ENCODE results near the gene FAM131C. TPM values are rescaled to one million over a fixed set of nuclear protein-coding genes. Genes with fewer than 3 reads are reported as not detected.

The FAM131C gene
- polyA plus RNA-seq, 3 donors, result not detected

DNA sequence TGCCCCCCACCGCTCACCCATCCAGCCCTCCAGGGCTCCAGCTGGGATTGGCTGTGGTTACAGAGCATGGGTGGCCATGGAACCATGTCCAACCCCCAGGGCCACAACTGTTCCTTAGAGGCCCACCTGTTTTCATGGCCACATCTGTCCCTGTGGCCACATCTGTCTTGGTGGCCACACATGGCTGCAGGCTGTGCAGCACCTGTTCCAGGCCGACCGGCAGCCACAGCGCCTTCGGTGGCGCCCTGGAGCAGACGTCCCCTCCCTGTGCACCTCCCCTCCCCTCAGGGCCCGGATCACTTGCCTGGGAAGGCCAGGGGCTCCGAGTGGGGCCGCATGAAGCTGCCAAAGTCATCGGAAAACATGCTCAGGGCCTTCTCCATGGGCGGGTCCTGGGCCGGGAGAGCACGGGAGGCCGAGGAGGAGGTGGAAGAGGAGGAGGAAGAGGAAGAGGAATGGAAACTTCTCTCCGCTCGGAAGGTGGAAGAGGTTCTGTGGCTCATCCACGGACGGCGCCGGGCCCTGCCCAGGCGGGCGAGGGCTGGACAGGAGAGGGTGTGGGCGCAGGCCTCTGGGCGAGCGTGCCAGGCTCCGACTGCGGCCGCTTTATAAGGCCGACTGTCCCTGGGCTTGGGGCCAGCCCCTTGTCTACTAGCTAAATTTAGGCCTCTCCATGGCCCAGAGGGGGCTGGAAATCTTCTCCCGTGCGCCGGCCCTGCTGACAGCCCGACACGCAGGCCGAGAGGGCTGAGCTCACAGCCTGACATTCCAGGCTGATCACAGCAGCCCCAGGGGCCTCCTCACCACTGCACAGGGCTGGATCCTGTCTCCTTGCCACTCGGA, 55.8 kb downstream of the FAM131C start, which contains the start of gene HSPB7:
Gene HSPB7, minus strand, starts transcription at position 583 of the 843 bp plus-strand sequence. Its CDS starts 80 bp downstream, at position 503.
- peak within 1 kb of the TSS; percentile 15 for H3K9ac ChIP-seq (ENCODE audit: insufficient read depth, low read length, poor library complexity, severe bottlenecking)
- H3K27me3 ChIP-seq (ENCODE audit: control insufficient read depth in 2 of 2, insufficient read depth in 2 of 2, low read length in 2 of 2), result no peaks in the 10 kb centered on the region
- H3K4me2 ChIP-seq (replicated peaks; ENCODE audit: extremely low read depth, low read length, poor library complexity, severe bottlenecking), result no peak within 1 kb of the TSS
- peak within 1 kb of the TSS; percentile 53 for H2AFZ ChIP-seq (ENCODE audit: insufficient read depth, low read depth, low read length, poor library complexity, severe bottlenecking)
- no peaks in the 10 kb centered on the region for H3K36me3 Mint-ChIP-seq
- H3K27ac ChIP-seq (ENCODE audit: low read depth in 1 of 2, low read length in 2 of 2), result no peak within 1 kb of the TSS
- whole genome bisulfite sequencing (ENCODE audit: insufficient coverage), result 70% methylated on average over 25 of the region's 37 CpGs
- no peaks in the 10 kb centered on the region for H3K36me3 ChIP-seq (replicated peaks in 1 of 2; ENCODE audit: control insufficient read depth in 1 of 2, insufficient read depth in 2 of 2, low read length in 2 of 2)
- H3K9me3 ChIP-seq (replicated peaks in 1 of 2; ENCODE audit: control insufficient read depth in 1 of 2, insufficient read depth in 1 of 2, low read length in 2 of 2), result no peaks in the 10 kb centered on the region
- H4K20me1 ChIP-seq (ENCODE audit: insufficient read depth, low read length), result no peaks in the 10 kb centered on the region
- DNase-seq, result no peak
- no peak within 1 kb of the TSS for H3K27ac Mint-ChIP-seq
- no peak within 1 kb of the TSS for H3K4me3 ChIP-seq (replicated peaks in 1 of 3; ENCODE audit: low read depth in 2 of 3, low read length in 3 of 3)
- H3K27me3 Mint-ChIP-seq (ENCODE audit: low read depth in 3 of 3), result peaks cover 9 to 28% (median 22%) of the 10 kb centered on the region in 3 donors
- TF ChIP-seq, protein P1, sequence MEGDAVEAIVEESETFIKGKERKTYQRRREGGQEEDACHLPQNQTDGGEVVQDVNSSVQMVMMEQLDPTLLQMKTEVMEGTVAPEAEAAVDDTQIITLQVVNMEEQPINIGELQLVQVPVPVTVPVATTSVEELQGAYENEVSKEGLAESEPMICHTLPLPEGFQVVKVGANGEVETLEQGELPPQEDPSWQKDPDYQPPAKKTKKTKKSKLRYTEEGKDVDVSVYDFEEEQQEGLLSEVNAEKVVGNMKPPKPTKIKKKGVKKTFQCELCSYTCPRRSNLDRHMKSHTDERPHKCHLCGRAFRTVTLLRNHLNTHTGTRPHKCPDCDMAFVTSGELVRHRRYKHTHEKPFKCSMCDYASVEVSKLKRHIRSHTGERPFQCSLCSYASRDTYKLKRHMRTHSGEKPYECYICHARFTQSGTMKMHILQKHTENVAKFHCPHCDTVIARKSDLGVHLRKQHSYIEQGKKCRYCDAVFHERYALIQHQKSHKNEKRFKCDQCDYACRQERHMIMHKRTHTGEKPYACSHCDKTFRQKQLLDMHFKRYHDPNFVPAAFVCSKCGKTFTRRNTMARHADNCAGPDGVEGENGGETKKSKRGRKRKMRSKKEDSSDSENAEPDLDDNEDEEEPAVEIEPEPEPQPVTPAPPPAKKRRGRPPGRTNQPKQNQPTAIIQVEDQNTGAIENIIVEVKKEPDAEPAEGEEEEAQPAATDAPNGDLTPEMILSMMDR (IDR thresholded peaks at IDR 0.05), result no peak
- H3K4me1 ChIP-seq (ENCODE audit: control insufficient read depth in 1 of 2, insufficient read depth in 2 of 2, low read length in 2 of 2), result peaks cover 7 to 15% of the 10 kb centered on the region in 2 donors
- H3K4me1 Mint-ChIP-seq, result peaks cover 8% of the 10 kb centered on the region
- no peaks in the 10 kb centered on the region for H3K79me2 ChIP-seq (ENCODE audit: insufficient read depth, low read length)
- peak within 1 kb of the TSS in 1 of 2 donors; percentile 63 for H3K4me3 Mint-ChIP-seq
- intact Hi-C loops (cut with micrococcal nuclease), result loop anchor here in 1 of 2 donors (10.0 kb wide), 1 partner anchor 167 kb away; no protein-coding TSS in a partner anchor
- no peaks in the 10 kb centered on the region for H3K9me3 Mint-ChIP-seq

DNA sequence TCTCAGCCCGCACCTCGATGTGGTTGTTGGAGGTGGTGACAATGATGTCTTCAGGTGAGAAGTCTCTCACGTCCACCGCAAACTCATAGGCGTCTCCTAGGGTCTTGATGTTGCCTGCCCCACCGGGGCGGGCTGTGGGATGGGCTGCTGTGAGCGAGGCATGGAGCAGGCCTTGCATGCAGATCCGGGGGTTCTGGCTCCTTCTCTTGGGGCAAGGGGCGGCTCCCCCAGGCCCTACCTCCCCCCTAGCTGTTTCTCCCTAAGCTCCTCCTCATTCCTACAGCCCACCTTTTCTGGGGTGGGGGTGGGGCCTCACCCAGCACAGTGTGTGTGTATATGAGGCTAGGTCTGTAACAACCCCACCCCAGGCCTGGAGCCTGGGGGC, 56.4 kb downstream of the FAM131C start:
- no peaks in the 10 kb centered on the region for H3K79me2 ChIP-seq (ENCODE audit: insufficient read depth, low read length)
- H3K9me3 Mint-ChIP-seq, result no peaks in the 10 kb centered on the region
- H3K4me1 Mint-ChIP-seq, result peaks cover 14% of the 10 kb centered on the region
- no peaks in the 10 kb centered on the region for H4K20me1 ChIP-seq (ENCODE audit: insufficient read depth, low read length)
- H3K4me3 ChIP-seq (replicated peaks in 1 of 3; ENCODE audit: low read depth in 2 of 3, low read length in 3 of 3), result no peak overlapping the region
- no peak for DNase-seq
- TF ChIP-seq, protein P1 (IDR thresholded peaks at IDR 0.05), result no peak
- H3K9ac ChIP-seq (ENCODE audit: insufficient read depth, low read length, poor library complexity, severe bottlenecking), result no peak overlapping the region
- no peaks in the 10 kb centered on the region for H3K9me3 ChIP-seq (replicated peaks in 1 of 2; ENCODE audit: control insufficient read depth in 1 of 2, insufficient read depth in 1 of 2, low read length in 2 of 2)
- WGBS (ENCODE audit: insufficient coverage), result 93% methylated on average over 6 of the region's 10 CpGs
- H3K27me3 Mint-ChIP-seq (ENCODE audit: low read depth in 3 of 3), result peaks cover 12 to 26% (median 21%) of the 10 kb centered on the region in 3 donors
- no peak overlapping the region for H3K27ac Mint-ChIP-seq
- H3K27me3 ChIP-seq (ENCODE audit: control insufficient read depth in 2 of 2, insufficient read depth in 2 of 2, low read length in 2 of 2), result no peaks in the 10 kb centered on the region
- H3K4me3 Mint-ChIP-seq, result no peak overlapping the region
- H3K4me1 ChIP-seq (ENCODE audit: control insufficient read depth in 1 of 2, insufficient read depth in 2 of 2, low read length in 2 of 2), result peaks cover 13 to 21% of the 10 kb centered on the region in 2 donors
- H3K36me3 ChIP-seq (replicated peaks in 1 of 2; ENCODE audit: control insufficient read depth in 1 of 2, insufficient read depth in 2 of 2, low read length in 2 of 2), result no peaks in the 10 kb centered on the region
- no peaks in the 10 kb centered on the region for H3K36me3 Mint-ChIP-seq
- H2AFZ ChIP-seq (ENCODE audit: insufficient read depth, low read depth, low read length, poor library complexity, severe bottlenecking), result no peak overlapping the region
- no peak overlapping the region for H3K27ac ChIP-seq (ENCODE audit: low read depth in 1 of 2, low read length in 2 of 2)
- intact Hi-C loops (cut with micrococcal nuclease), result loop anchor here in 1 of 2 donors (10.0 kb wide), 1 partner anchor 168 kb away; no protein-coding TSS in a partner anchor
- H3K4me2 ChIP-seq (replicated peaks; ENCODE audit: extremely low read depth, low read length, poor library complexity, severe bottlenecking), result no peak overlapping the region

All from CD14-positive monocyte (primary cell).